AG20443 (cell line): ENCODE results near the gene TMEM269.
A peak's percentile ranks its signal among the peaks of the same experiment; 100 is the strongest.
"Not testable (repeated sequence)": the region's sequence is repeated elsewhere in the genome, so short reads cannot be mapped to it uniquely, and the experiment has no call there.

ENCODE experiments used
- DNase-seq: peaks from one replicate; pipeline ENCODE4 v3.0.0; 2012; ENCODE audit warnings: low spot score, mixed read lengths

Gene TMEM269

DNA sequence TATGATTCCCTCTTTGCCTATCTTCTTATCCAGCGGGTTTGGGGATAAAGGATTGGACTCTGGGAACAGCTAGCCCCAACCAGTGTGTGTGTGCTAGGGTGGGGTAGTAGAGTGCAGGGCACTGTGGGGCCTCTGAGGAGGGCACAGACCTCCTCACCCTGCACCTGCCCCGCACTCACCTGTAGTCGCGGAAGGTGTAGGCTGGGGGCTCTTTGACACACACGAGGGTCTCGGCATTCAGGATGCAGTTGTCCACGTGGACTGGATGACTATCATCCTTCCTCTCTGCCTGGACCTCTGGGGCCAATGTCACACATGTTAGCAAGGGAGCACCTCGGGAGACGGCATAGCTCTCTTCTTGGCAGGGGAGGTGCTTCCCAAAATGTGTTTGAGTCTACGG is 36.8 kb upstream of the TMEM269 start:
- DNase-seq, result no peak

DNA sequence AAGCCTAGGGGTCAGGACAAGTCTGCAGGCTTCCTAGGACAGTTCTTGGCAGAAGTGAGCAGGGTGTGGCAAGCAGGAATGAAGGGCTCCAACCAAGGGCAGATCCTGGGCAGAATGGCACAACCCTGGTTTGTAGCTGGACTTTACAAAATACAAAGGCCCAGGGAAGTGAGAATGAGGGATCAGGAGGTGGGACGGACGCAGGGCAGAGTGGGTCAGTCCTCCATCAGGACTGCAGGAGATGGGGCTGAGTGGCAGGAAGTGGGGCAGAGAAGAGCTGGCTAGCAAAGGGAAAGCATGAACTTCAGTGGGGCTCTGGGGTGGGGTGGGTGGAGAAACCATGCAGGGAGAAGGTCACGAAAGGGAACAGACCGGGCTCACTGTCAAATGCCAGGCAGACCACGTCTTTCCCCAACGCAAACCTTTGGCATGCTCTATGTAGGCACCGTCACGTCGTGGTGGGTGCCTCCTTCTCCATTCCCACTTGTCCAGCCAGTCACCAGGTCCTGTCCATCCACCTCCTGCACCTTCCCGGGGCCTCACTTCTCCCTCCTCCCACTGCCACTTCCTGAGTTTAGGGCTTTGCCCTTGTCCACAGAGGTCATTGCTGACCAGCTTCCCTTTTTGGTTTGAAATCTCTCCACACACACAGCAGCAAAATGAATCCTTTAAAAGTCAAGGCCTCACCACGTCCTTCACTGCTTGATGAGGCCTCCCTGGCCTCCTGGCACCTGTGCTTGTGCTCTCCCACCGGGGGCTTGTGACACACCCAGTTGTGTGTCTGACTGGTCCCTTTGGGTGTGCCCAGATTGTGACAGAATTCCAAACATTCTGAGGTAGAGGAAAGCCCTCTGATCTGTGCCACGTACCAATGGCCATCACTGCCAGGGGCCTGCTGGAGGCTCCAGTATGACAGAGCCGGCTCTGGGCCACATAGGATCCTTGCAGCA is 36.1 kb upstream of the TMEM269 start:
- DNase-seq, result no peak

DNA sequence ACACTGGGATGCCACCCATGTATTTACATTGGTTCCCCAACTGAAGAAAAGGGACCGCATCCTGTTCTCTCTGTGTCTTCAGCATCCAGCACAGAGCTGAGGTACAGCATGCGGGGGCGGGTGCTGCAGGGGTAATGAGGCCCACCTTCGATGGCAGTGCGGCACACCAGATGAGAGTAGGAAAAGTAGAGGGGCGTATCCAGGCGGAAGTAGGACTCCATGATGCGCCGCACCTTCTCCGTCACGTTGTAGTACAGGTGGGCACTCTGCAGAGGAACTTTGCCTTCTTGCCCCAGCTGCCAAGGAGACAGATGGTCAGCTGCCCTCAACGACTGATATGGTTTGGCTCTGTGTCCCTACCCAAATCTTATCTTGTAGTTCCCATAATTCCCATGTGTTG is 34.8 kb upstream of the TMEM269 start:
- DNase-seq, result no peak

DNA sequence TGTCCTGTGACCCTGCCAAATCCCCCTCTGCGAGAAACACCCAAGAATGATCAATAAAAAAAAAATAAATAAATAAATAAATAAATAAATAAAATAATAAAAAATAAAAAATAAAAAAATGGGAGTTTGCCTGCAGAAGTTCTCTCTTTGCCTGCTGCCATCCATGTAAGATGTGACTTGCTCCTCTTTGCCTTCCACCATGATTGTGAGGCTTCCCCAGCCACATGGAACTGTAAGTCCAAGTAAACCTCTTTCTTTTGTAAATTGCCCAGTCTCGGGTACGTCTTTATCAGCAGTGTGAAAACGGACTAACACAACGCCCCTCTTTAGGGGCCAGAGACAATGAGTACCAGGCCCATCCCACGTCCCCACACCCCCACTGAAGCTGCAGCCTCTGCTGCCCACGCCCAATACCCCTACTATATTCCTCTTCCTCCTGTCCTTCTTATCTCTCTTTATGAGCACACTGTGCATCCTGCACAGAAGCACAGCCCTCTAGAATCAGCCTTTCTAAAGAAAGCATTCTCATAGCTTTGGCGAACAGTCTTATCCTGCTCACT is 33.2 kb upstream of the TMEM269 start:
- not testable (repeated sequence) for DNase-seq

DNA sequence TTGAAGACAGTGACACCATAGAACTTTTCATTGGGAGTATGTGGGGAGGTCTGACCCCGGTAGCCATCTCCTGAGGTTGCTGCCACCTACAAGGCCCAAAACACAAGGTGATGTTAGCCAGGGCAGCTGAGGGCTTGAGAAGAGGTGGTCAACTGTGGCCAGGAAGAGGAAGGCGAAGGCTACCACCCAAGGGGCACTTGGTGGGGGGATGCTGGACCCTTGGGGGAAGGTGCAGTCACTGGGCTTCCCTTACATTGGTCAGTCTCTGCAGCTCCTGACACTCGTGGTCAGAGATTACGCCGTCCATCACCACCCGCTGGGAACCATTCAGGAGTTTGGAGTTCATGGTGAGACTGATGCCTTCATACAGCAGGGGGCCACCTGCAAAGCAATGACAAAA is 32.5 kb upstream of the TMEM269 start:
- no peak for DNase-seq

DNA sequence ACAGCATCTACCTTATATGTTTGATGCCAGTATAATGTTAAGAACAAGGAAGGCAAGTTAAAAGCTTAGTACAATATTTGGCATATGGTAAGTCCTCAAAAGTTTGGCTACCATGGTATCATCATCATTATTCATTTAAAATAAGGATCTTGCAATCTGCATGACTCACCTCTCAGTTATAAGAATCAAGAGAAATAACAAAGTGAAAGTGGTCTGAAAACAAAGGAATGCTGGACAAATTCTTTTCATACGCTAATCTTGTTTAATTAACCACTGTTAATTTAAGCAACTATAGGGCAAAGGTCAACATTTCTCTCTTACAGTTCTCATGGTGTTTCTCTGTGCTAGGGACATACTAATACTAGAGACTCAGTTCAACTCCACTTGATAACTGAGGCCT is 31.7 kb upstream of the TMEM269 start:
- peak; percentile 56 for DNase-seq

DNA sequence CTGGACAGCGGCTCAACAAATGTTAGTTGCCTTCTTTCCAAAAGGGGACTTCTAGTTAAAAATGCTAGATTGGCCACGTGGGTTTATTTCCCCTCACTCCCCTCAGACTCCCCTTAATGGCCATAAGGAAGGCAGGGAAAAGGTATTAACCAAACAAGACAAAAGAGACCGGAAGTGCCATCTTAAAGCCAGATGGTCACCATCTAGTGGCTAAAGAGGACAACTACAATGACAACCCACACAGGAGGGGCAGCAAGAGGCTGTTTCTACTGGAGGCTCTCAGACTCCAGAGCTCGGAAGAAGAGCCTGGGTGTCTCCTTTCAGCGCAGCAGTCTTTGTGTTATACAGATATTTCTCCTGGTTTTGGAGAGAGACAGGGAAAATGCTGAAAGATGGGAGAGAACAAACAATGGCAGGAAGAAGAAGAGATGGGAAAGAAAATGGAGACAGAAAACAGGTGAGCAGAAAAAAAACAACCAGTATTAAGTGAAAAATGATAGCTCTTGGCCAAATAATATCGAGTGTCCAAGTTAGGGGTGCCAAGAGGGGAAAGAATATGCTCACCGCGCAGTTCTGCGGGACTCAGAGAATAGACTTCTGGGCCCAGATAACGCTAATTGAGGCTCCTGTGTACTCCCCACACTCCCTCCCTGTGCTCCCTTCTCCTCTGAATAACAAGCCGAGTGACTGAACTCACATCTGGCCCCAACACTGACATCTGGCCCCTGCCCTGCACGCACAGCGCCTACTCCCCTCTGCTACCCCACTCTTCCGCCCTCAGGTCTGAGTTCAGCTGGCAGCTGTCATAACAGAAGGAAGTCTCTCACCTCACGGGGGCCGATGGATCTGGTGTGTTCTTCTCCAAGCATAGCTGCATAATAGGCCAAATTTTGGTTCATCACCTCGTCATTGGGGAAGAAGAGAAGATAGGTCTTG is 27.6 kb upstream of the TMEM269 start:
- peak; percentile 74 for DNase-seq

DNA sequence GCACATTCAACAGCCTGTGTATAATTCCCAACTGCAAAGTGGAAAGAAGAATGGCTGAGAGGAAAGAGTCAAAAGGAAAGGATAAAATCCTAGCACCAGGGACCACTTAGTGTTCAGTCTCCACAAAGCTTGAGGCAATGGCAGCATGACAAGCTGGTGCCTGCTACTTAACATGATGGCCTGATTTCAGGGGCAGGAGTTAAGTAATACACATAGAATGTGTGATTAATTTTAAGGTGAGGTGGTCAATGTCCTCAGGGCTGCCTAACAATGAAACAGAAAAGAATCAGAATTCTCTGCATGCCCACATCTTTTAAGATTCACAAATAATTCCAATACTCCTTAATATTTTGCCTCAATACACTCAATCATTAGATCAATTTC is 26.9 kb upstream of the TMEM269 start:
- no peak for DNase-seq

DNA sequence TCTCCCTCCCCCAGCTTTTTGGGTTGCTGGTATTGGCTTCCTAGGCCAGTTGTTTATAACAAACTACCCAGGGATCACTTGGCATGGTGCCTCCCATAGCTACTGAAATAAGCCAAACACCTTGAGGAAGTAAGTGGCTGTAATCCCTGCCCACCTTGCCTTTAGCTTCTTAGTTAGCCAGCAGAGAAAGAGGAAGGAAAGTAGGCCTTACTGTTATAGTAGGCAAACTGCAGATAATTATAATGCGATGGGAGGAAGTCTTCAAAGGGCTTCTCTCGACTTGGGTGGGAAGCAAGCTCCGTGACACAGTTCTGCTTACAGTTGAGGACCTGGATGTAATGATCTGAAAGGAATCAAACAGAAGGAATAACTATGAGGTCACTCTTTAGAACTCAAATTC is 26.1 kb upstream of the TMEM269 start:
- DNase-seq, result no peak

DNA sequence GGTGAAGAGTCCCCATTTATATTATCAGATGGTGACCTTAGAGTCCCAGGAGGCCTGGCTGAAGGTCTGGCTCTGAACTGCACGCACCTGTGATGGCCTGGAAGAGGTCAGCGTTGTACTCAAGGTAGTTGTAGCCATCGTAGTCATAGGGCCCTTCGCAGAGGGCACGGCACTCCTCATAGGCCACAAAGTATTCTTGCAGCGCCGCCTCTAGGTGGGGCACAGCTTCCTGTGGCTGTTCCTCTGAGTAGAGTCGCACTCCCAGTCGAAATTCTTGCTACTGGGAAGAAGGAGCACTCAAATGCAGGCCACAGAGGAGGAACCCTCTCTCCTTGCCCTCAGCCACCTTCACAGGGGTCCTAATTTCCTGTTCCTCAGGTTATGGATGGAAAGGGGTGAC is 25.7 kb upstream of the TMEM269 start:
- DNase-seq, result no peak

DNA sequence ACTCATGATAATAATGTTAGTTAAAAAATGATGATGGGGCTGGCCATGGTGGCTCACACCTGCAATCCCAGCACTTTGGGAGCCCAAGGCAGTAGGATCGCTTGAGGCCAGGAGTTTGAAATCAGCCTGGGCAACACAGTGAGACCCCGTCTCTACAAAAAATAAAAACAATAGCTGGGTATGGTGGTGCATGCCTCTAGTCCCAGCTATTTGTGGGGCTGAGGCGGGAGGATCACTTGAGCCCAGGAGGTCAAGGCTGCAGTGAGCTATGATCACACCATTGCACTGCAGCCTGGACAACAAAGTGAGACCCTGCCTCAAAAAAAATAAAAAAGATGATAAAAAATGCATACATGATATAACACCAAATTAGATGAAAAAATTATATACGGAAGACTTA is 23.2 kb upstream of the TMEM269 start:
- DNase-seq, result no peak

DNA sequence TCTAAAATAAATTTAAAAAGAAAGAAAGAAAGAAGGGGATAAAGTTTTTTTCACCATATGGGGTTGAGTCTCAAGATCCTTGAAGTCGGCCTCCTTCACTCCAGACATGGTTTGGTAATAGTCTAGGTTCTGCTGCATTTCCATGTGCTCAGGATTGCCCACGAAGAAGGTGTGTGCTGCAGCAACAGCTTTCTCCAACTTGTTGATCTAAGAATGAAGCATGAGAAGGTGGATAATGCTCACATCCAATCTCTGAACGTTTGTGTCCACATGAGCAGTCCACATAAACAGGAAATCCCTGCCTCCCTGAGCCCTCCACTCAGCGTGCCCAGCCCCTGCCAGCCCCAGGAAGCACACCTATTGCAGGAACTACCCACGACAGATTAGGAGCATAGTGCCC is 22.5 kb upstream of the TMEM269 start:
- no peak for DNase-seq

DNA sequence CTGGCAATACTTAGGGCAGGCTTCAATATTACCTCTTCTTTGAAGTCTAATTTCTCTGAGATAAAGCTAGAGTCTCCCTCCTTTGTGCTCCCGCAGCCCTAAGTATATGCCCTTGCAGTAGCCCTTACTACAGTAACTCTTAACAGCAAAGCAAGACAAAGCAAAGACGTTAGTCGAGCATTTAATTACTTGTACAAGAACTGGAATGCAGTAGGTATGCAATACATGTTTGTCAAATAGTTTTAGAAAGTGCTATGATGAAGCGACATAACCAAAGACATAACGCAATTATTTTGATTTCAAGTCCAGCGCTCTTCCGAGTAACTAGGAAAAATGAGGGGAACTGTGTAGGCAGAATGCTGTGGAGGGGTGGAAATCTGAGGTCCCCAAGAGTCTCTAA is 19.5 kb upstream of the TMEM269 start:
- no peak for DNase-seq

DNA sequence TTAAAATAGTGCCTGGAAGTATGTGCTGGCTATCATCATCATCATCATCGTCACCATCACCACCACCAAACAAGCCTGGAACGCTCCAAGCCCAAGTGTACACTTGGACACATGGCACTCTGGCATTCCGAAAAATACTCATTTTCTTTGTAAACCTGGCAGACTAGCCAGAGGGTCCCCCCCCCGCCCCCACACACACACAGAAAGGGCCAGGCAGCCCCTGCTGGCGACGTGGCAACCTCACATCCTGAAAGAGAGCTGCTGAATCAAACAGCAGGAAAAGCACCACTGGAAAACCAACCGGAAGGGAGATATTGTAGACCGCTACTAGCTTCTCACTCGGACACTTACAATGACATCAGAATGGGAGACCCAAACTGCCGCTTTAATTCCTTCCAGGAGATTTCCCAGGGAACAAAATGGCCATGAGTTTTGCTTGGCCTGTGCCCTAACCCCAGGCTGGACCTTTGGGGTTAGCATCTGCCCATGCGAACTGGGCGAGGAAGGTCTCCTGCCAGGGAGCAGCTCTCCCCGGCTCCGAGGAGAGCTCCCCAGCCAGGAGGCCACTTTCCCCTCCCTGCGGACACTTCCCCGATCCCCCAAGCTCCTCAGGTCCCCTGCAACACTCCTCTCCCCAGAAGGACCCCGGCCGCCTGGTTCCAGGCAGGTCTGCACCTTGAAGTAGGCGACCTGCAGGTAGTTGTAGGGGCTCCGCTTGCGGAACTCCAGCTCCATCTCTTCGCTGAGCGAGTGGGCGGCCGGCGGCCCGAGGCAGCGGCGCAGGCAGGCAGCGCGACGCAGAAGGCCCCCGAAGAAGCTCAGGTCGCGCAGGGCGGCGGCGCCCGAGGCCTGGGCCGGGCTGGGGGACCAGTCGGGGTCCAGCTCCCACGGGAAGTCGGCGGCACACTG is 18.7 kb upstream of the TMEM269 start:
- DNase-seq, result peak; percentile 67

DNA sequence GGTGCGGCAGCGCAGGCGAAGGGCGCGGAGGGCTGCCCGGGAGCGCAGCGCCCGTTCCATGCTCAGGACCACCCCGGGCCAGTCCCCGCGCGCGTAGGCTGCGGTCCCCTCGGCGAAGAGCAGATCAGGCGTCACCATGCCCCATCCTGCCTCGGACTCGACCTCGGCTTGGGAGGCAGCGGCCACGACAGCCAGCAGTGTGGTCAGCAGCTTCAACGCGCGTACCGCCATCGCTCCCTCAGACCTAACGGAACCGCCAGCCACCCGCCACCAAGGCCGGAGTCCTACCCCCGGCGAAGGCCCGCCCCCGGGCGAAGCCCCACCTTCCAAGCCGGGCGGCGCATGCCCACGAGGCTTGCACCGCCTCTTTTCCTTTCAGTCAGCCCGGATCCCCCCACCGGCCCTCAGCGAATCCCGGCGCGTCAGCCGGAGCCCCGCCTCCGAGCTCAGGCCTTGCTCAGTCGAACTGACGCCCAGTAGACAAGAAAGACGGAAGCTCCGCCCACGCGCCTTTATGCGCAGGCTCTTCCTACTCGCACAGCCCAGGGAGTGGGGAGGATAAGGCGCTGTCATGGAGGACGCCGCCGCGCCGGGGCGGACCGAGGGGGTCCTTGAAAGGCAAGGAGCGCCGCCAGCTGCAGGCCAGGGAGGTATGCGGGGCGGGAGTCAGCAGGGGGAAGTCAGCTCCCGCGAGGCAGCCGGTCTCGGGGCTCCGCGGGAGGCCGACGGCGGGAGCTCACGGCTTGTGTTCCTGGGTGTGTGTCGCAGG is 17.9 kb upstream of the TMEM269 start, which contains the start of the genes C1orf50 and P3H1:
Gene C1orf50 (plus strand): TSS at position 509 of the 769 bp plus-strand sequence. CDS start 63 bp downstream, at position 572.
Gene P3H1 (minus strand): TSS at position 288 of the 769 bp plus-strand sequence. CDS start 57 bp downstream, at position 231.
- DNase-seq, result peak; percentile 97

DNA sequence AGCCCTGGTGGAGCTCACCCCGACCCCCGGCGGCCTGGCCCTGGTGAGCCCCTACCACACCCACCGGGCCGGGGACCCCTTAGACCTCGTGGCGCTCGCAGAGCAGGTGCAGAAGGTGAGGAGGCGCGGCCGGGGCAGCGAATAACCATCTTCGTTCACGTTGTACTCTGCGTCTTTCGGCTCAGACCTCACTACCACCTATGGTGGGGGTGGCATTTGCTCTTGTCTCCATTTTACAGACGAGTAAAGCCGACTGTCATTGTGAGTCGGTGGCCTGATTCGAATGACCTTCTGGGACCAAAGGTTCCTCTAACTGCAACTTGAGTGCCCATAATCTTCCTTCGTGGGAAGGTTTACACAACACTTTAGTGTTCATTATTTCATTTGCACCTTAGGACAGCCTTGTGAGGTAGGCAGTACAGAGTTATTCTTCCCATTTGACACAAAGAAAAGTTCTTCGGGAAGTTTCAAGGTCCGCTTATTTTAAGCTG is 17.2 kb upstream of the TMEM269 start:
- DNase-seq, result no peak

DNA sequence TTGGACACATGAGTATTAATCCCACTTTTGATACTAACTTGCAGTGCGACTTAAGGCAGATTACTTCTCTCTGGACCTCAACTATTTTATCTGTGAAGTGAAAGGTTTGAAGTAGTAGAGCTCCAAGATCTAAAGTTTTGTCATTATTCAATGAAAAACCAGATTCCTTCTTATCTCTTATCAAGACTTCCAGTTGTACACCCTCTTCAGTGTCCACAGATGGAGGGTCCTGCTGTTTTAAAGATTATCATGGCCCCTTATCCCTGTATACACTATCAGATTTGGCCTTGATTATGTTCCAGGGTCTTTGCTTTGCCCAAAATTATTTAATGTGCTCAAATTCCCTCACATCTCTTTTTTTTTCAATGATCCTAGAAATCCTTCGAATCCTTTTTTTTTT is 16.6 kb upstream of the TMEM269 start:
- DNase-seq, result no peak

DNA sequence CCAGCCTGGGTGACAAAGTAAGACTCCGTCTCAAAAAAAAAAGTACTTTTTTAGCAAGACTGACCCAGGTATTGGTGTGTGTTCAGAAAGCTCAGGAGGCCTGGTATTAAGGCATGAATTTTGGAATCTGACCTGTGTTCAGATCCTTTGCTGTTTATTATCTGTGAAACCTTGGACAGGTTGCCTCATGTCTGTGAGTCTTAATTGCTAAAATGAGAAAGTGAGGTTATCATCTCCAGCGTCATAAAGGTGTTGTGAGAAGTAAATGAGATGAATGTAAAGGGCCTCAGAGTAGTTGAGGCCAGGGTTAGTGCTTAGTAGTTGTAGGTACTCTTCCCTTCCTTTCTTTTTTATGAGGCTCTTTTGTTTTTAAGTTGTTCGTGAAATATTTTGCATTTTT is 15.0 kb upstream of the TMEM269 start:
- no peak for DNase-seq

DNA sequence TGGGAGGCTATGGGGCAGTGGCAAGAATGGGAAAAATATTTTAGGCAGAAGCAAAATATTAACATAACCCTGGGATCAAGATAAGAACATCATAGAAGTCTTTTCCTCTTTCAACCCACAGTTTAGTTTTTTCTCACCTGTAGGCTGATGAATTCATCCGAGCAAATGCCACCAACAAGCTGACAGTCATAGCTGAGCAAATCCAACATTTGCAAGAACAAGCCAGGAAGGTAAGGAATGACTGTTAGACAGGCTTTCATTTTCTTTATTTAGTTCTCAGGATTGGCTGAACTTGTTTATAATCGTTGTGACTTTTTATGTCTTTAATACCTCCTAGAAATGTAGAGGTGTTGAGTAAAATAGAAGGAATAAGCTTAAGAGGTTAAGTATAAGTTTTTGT is 11.4 kb upstream of the TMEM269 start:
- DNase-seq, result no peak

DNA sequence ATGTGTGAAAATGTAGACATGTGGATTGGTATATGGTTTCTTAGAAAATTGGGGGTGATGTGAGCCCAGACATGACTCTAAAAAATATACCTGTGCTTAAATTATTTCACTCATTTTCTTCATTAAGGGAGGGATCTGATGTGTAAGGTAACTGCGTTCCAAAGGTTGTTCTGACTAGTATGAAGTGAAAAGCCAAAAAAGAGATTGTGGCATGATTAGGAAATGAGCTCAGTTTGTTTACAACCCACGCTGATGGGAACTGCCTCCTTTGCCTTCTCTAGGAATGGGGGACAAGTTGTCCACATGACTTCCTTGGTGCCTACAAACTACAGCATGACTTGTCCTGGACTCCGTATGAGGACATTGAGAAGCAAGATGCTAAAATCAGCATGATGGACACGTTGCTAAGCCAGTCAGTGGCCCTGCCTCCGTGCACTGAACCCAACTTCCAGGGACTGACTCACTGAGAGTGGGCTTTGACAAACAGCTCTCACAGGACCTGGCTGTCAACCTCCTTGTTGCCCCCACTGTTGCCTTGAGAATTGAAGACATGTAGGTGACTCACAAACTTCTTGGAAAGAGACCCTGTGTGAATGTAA is 9.8 kb upstream of the TMEM269 start:
- no peak for DNase-seq
